Activated T-cell treated with anti-CD3 and anti-CD28 coated beads, Interleukin-2, amount 50 U/mL, for 48 hours (primary cell): ENCODE data around the gene LBHD2.

Experiments
- DNase-seq, 2 experiments: peaks; one replicate each; pipeline ENCODE4 v3.0.0-alpha.2; 2020

LBHD2 gene

GRCh38 chr14:103070263-103070885 lies 13.6 kb upstream of the LBHD2 start:
- no peak for DNase-seq

GRCh38 chr14:103070971-103071542 lies 13.0 kb upstream of the LBHD2 start:
- no peak for DNase-seq

GRCh38 chr14:103071544-103072251 lies 12.3 kb upstream of the LBHD2 start:
- DNase-seq: no peak

- no peak for DNase-seq
These were observed 11.2 kb upstream of the LBHD2 start for GRCh38 chr14:103072595-103073366.

GRCh38 chr14:103073367-103073875 lies 10.6 kb upstream of the LBHD2 start:
- DNase-seq: no peak

- DNase-seq: no peak
These were observed 9.9 kb upstream of the LBHD2 start for GRCh38 chr14:103073876-103074728.

- peak in 1 of 2 experiments; percentile 47 for DNase-seq
These were observed 9.2 kb upstream of the LBHD2 start for GRCh38 chr14:103074729-103075367.

GRCh38 chr14:103078420-103078749 lies 5.6 kb upstream of the LBHD2 start:
- DNase-seq: peak; percentile 73 to 80

GRCh38 chr14:103078860-103079587 lies 5.0 kb upstream of the LBHD2 start:
- DNase-seq: no peak

GRCh38 chr14:103081951-103082350 lies 2.1 kb upstream of the LBHD2 start:
- DNase-seq: no peak

GRCh38 chr14:103085106-103086091 lies 1.4 kb downstream of the LBHD2 start:
- no peak for DNase-seq

- DNase-seq: no peak
These were observed 2.8 kb downstream of the LBHD2 start for GRCh38 chr14:103086771-103087342.

- DNase-seq: no peak
These were observed 3.4 kb downstream of the LBHD2 start for GRCh38 chr14:103087343-103087835.

- DNase-seq: no peak
These were observed 4.9 kb downstream of the LBHD2 start for GRCh38 chr14:103088921-103089320.

GRCh38 chr14:103089386-103090335 lies 5.7 kb downstream of the LBHD2 start:
- DNase-seq: no peak

GRCh38 chr14:103090481-103091020 lies 6.5 kb downstream of the LBHD2 start:
- no peak for DNase-seq

GRCh38 chr14:103091041-103091882 lies 7.3 kb downstream of the LBHD2 start:
- peak; percentile 84 to 87 for DNase-seq
